Psoas muscle (tissue), 8 donors: ENCODE data around the gene SCARB1. TPM values are rescaled to one million over a fixed set of nuclear protein-coding genes. Genes with fewer than 3 reads are reported as not detected.

Experiments used
- ATAC-seq, 4 donors: fragments of 200-7000 bp; cut with Tn5 transposase; one replicate each; pipeline ENCODE4 v1.9.1; 2020; ENCODE audit warnings: moderate library complexity in 3 of 4, mild to moderate bottlenecking in 2 of 4
- DNase-seq, 2 donors: peaks; one replicate each; pipeline ENCODE4 v3.0.0-alpha.2; 2020
- H3K27ac ChIP-seq: fragments of 200-600 bp; one replicate; pipeline ENCODE4 v1.8.0; 2022
- H3K27me3 ChIP-seq, 3 donors: fragments of 200-600 bp in 1 of 3; one replicate each; pipeline versions ENCODE4 v1.6.1 to v1.8.0; 2013 to 2022; ENCODE audit warnings: low read length in 2 of 3, mild to moderate bottlenecking in 2 of 3, moderate library complexity in 1 of 3; ENCODE audit not compliant: insufficient read depth in 3 of 3
- H3K36me3 ChIP-seq, 2 donors: fragments of 200-600 bp in 1 of 2; one replicate each; pipeline versions ENCODE4 v1.6.1 to v1.8.0; 2013 to 2022; ENCODE audit warnings: low read depth in 1 of 2, mild to moderate bottlenecking in 1 of 2, moderate library complexity in 1 of 2; ENCODE audit not compliant: insufficient read depth in 1 of 2
- H3K4me1 ChIP-seq: fragments of 200-600 bp; one replicate; pipeline ENCODE4 v1.8.0; 2022
- H3K4me3 ChIP-seq: fragments of 200-600 bp; one replicate; pipeline ENCODE4 v1.8.0; 2022; ENCODE audit warnings: mild to moderate bottlenecking
- H3K9me3 ChIP-seq: fragments of 200-600 bp; one replicate; pipeline ENCODE4 v1.8.0; 2022
- CTCF ChIP-seq: fragments of 200-600 bp; IDR thresholded peaks from one replicate; pipeline ENCODE4 v1.8.0; 2022; ENCODE audit warnings: antibody characterized with exemption
- WGBS, 3 donors: extraction: QIAGEN DNeasy Blood & Tissue Kit; methylation state at CpG; one replicate each; pipeline versions ENCODE4 v1.1.6 to v1.1.7; 2013; 5-methylcytosine and 5-hydroxymethylcytosine counted together
- intact Hi-C, 2 donors: fragments of 100-400 bp; cut with DNase I; formaldehyde crosslinking; loops; one replicate each; pipeline versions ENCODE4 v1.11.0 to v1.14.2; 2022
- polyA plus RNA-seq, 3 donors: library from polyadenylated mRNA; stranded (reverse); fragments of 200-250 nt; gene quantifications; one replicate each; pipeline ENCODE4 v1.2.3, GENCODE V29; 2013
- total RNA-seq, 4 donors: library from RNA; stranded (reverse); fragmentation: NEBNext Ultra II Directional in 2 of 4; extraction: Animal tissue kit (Norgen Biotek cat#: 25700) in 2 of 4; gene quantifications; one replicate each; pipeline versions ENCODE4 v1.2.1 to v1.2.4, GENCODE V29; 2021 to 2023
- donor health status: healthy with polysubstance abuse.
- donor health status: DM: no; HTN: no; CAD: no; lungs with moderate emphysema.
- donor health status: Bipolar disorder and iron deficiency.
- donor health status: healthy.
- donor health status: DM: yes; HTN: yes; CAD: no.
- donor health status: DM: no; HTN: no; CAD: no.
- donor health status: DM: no; HTN: no; CAD: no.
- donor health status: DM: yes; HTN: yes; CAD: no.

SCARB1 gene
- total and polyA plus RNA-seq, 7 donors = 5.7 to 19.6 (median 9.1) TPM

- no peaks in the 10 kb centered on the region for H3K27me3 ChIP-seq
- DNase-seq (no peak), ATAC-seq (no peak)
- H3K4me1 ChIP-seq = peaks cover 32% of the 10 kb centered on the region
- H3K4me3 ChIP-seq = no peak overlapping the region
- no peak for TF ChIP-seq CTCF
- whole genome bisulfite sequencing, 3 donors = 55 to 63% (median 60%) methylated on average over 12 of the region's 12 CpGs
- intact Hi-C loops = no loop called here
- H3K9me3 ChIP-seq = no peaks in the 10 kb centered on the region
- peak overlapping the region; percentile 39 for H3K27ac ChIP-seq
- H3K36me3 ChIP-seq = no peaks in the 10 kb centered on the region
These were observed 121.0 kb downstream of the SCARB1 start for GRCh38 chr12:124742678-124743077.

GRCh38 chr12:124742111-124742510, 121.6 kb downstream of the SCARB1 start:
- Histone ChIP-seq H3K27me3 (no peaks in the 10 kb centered on the region), H3K4me1 (peaks cover 32% of the 10 kb centered on the region), H3K4me3 (no peak overlapping the region), H3K9me3 (no peaks in the 10 kb centered on the region), H3K27ac (peak overlapping the region; percentile 39), H3K36me3 (no peaks in the 10 kb centered on the region)
- no peak for DNase-seq
- no peak for ATAC-seq
- WGBS, 3 donors = 55 to 66% (median 66%) methylated on average over 12 of the region's 12 CpGs
- intact Hi-C loops = no loop called here
- TF ChIP-seq CTCF = no peak

- WGBS, 3 donors = 65 to 80% (median 78%) methylated on average over 7 of the region's 7 CpGs
These were observed 122.5 kb downstream of the SCARB1 start for GRCh38 chr12:124741211-124741610.

GRCh38 chr12:124740691-124741137, 123.0 kb downstream of the SCARB1 start:
- Histone ChIP-seq H3K27ac (peak overlapping the region; percentile 78), H3K4me1 (peaks cover 22% of the 10 kb centered on the region), H3K36me3 (no peaks in the 10 kb centered on the region), H3K9me3 (no peaks in the 10 kb centered on the region), H3K27me3 (no peaks in the 10 kb centered on the region), H3K4me3 (no peak overlapping the region)
- DNase-seq = peak; percentile 60 to 62
- intact Hi-C loops = no loop called here
- WGBS, 3 donors = 21 to 43% (median 42%) methylated on average over 11 of the region's 11 CpGs
- ATAC-seq = peak; percentile 70 to 82 (median 82)
- TF ChIP-seq CTCF = peak; percentile 32

More at GRCh38 chr12:124741211-124741610, 122.5 kb downstream of the SCARB1 start:
- TF ChIP-seq CTCF = no peak
- DNase-seq (no peak), ATAC-seq (no peak)
- Histone ChIP-seq H3K27me3 (no peaks in the 10 kb centered on the region), H3K9me3 (no peaks in the 10 kb centered on the region), H3K4me1 (peaks cover 27% of the 10 kb centered on the region), H3K36me3 (no peaks in the 10 kb centered on the region), H3K27ac (peak overlapping the region; percentile 78), H3K4me3 (no peak overlapping the region)
- intact Hi-C loops = no loop called here

GRCh38 chr12:124739953-124740561, 123.6 kb downstream of the SCARB1 start:
- H3K36me3 ChIP-seq = no peaks in the 10 kb centered on the region
- H3K27ac ChIP-seq = peak overlapping the region; percentile 78
- peaks cover 18% of the 10 kb centered on the region for H3K4me1 ChIP-seq
- H3K4me3 ChIP-seq = no peak overlapping the region
- intact Hi-C loops = no loop called here
- no peaks in the 10 kb centered on the region for H3K9me3 ChIP-seq
- WGBS, 3 donors = 93 to 95% (median 93%) methylated on average over 5 of the region's 5 CpGs
- no peaks in the 10 kb centered on the region for H3K27me3 ChIP-seq
- TF ChIP-seq CTCF = no peak
- DNase-seq (no peak), ATAC-seq (no peak)
